Ovary (tissue), 9 donors: Measurements from ENCODE around the gene ADPGK. TPM values are rescaled to one million over a fixed set of nuclear protein-coding genes. Genes with fewer than 3 reads are reported as not detected.

ENCODE experiments used
- DNase-seq, 5 donors: peaks; one replicate each; pipeline ENCODE4 v3.0.0-alpha.2; 2019 to 2020
- H3K27ac ChIP-seq, 2 donors: fragments of 200-600 bp; one replicate each; pipeline versions ENCODE4 v1.5.1 to v1.8.0; 2019 to 2022
- H3K27me3 ChIP-seq: fragments of 200-600 bp; one replicate; pipeline ENCODE4 v1.8.0; 2022
- H3K36me3 ChIP-seq: fragments of 200-600 bp; sonication (generic); one replicate; pipeline ENCODE4 v1.5.1; 2019
- H3K4me1 ChIP-seq: one replicate; pipeline ENCODE4 v1.8.1; 2013; ENCODE audit warnings: mild to moderate bottlenecking, moderate library complexity; ENCODE audit not compliant: insufficient read depth
- H3K4me3 ChIP-seq: fragments of 200-600 bp; sonication (generic); one replicate; pipeline ENCODE4 v1.5.1; 2017
- H3K9me3 ChIP-seq, 2 donors: fragments of 200-600 bp in 1 of 2; sonication (generic) in 1 of 2; one replicate each; pipeline versions ENCODE4 v1.5.1 to v1.8.1; 2013 to 2019; ENCODE audit warnings: mild to moderate bottlenecking in 1 of 2, moderate library complexity in 1 of 2
- EP300 ChIP-seq: sonication (generic); formaldehyde crosslinking; IDR thresholded peaks from one replicate; pipeline ENCODE4 v1.6.1; 2017; ENCODE audit warnings: antibody characterized with exemption
- POLR2A ChIP-seq: fragments of 450-650 bp; IDR thresholded peaks from one replicate; pipeline ENCODE4 v1.6.1; 2017; ENCODE audit warnings: antibody characterized with exemption, mild to moderate bottlenecking, moderate library complexity
- WGBS, 3 donors: extraction: QIAGEN DNeasy Blood & Tissue Kit in 1 of 3; methylation state at CpG; one replicate each; pipeline versions ENCODE4 v1.1.5 to v1.1.7; 2013 to 2017; 5-methylcytosine and 5-hydroxymethylcytosine counted together
- intact Hi-C, 4 donors: fragments of 100-400 bp; cut with DNase I; formaldehyde crosslinking; loops; one replicate each; pipeline versions ENCODE4 v1.11.0 to v1.15.1; 2022 to 2023
- polyA plus RNA-seq, 2 donors: library from polyadenylated mRNA; stranded (reverse); fragments of 200-250 nt in 1 of 2; fragments of 350-450 nt in 1 of 2; fragmentation: Illumina TruSeq in 1 of 2; extraction: RNeasy Lipid Tissue Mini Kit (QIAGEN cat#74804) in 1 of 2; gene quantifications; one replicate each; pipeline ENCODE4 v1.2.3, GENCODE V29; 2013 to 2014
- total RNA-seq, 7 donors: library from RNA; depleted of rRNA in 2 of 7; stranded (reverse); fragments of >200 nt in 2 of 7; fragmentation: NEBNext Ultra II Directional in 3 of 7; extraction: Animal tissue kit (Norgen Biotek cat#: 25700) in 3 of 7; gene quantifications; one replicate each; pipeline versions ENCODE4 v1.1.0 to v1.2.4, GENCODE V29; 2016 to 2023
- TF ChIP-seq, protein P1 (sequence below), 3 donors: fragments of 450-650 bp in 2 of 3; fragments of 200-600 bp in 1 of 3; IDR thresholded peaks; one replicate each; pipeline versions ENCODE4 v1.5.1 to v1.8.0; 2016 to 2022; ENCODE audit warnings: antibody characterized with exemption in 3 of 3, mild to moderate bottlenecking in 1 of 3
- donor health status: DM: no; HTN: no; CAD: no; lungs with moderate emphysema.
- donor health status: DM: no; HTN: no; CAD: no.
- donor health status: Bipolar disorder and iron deficiency.
- donor health status: DM: yes; HTN: yes; CAD: no.
- donor health status: DM: no; HTN: no; CAD: no.
- donor health status: DM: yes; HTN: yes; CAD: no.

The ADPGK gene
- total and polyA plus RNA-seq, 9 donors: 20.3 to 46.1 (median 28.1) TPM

DNA sequence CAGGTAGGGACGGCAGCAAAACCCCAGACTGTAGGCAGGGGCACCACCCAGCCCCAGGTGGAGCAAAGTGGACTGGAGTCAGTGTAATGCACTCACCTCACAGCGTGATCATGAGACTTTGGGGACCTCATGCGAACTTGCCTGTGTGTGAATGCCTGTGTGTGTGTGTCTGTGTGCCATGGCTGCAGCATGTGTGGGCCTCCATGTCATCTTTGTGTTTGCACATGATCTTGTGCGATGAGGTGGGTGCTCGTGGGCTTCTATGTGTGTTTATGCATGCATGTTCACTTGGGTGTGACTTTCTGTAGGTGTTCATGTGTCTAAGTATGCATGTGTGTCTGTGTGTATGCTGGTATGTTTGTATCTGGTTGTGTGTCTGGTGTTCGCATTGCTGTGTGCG, 41.2 kb upstream of the ADPGK start:
- TF ChIP-seq POLR2A (no peak), EP300 (no peak)
- TF ChIP-seq, protein P1, sequence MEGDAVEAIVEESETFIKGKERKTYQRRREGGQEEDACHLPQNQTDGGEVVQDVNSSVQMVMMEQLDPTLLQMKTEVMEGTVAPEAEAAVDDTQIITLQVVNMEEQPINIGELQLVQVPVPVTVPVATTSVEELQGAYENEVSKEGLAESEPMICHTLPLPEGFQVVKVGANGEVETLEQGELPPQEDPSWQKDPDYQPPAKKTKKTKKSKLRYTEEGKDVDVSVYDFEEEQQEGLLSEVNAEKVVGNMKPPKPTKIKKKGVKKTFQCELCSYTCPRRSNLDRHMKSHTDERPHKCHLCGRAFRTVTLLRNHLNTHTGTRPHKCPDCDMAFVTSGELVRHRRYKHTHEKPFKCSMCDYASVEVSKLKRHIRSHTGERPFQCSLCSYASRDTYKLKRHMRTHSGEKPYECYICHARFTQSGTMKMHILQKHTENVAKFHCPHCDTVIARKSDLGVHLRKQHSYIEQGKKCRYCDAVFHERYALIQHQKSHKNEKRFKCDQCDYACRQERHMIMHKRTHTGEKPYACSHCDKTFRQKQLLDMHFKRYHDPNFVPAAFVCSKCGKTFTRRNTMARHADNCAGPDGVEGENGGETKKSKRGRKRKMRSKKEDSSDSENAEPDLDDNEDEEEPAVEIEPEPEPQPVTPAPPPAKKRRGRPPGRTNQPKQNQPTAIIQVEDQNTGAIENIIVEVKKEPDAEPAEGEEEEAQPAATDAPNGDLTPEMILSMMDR (IDR thresholded peaks at IDR 0.05): no peak
- Histone ChIP-seq H3K4me3 (no peak overlapping the region), H3K36me3 (no peaks in the 10 kb centered on the region), H3K9me3 (no peaks in the 10 kb centered on the region), H3K27ac (no peak overlapping the region), H3K4me1 (no peaks in the 10 kb centered on the region), H3K27me3 (no peaks in the 10 kb centered on the region)
- DNase-seq: no peak
- 86 to 91% (median 87%) methylated on average over 7 of the region's 7 CpGs for WGBS, 3 donors
- intact Hi-C loops: no loop called here

DNA sequence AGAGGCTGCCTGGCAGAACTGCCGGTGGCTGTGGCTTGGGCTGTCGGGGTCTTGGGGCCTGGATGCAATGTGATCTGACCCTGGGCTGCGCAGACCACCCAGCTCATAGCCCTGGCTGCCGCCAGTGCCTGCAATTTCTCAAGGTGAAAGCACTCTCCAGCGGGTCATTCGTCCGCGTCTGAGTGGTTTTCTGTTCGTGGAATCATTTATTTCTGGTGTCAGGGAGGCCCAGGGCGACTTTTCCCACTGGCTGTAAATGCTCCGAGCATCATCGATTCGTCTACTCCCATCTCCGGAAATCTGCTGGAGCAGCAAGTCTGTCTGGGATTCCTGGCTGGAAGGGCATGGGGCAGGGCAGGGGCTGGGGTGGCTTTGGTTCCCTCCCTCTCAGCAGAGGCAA, 40.6 kb upstream of the ADPGK start:
- Histone ChIP-seq H3K27ac (no peak overlapping the region), H3K36me3 (no peaks in the 10 kb centered on the region), H3K4me1 (no peaks in the 10 kb centered on the region), H3K27me3 (no peaks in the 10 kb centered on the region), H3K9me3 (no peaks in the 10 kb centered on the region), H3K4me3 (no peak overlapping the region)
- 45 to 73% (median 47%) methylated on average over 14 of the region's 14 CpGs for WGBS, 3 donors
- no peak for TF ChIP-seq POLR2A
- no peak for TF ChIP-seq EP300
- intact Hi-C loops: no loop called here
- DNase-seq: no peak

DNA sequence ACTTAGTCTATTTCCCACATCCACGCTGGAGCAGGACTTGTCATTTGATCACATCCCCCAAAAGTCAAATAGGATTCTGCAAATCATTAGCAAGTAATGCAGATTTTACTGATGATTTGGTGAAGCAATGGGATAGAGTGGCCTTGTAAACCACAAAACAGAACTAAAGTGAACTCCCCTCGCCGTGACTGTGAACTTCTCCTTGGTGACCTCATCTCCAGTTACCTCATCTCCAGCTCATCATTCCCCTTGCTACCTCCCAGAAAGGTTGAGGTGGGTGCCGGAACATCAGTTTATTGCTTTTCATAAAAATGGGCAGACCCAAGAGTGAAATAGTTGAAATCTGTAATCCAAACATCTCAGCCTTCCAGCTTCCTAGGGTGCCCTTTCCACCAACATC, 36.7 kb upstream of the ADPGK start:
- WGBS, 3 donors: 75 to 87% (median 84%) methylated on average over 4 of the region's 4 CpGs
- no peak for DNase-seq

DNA sequence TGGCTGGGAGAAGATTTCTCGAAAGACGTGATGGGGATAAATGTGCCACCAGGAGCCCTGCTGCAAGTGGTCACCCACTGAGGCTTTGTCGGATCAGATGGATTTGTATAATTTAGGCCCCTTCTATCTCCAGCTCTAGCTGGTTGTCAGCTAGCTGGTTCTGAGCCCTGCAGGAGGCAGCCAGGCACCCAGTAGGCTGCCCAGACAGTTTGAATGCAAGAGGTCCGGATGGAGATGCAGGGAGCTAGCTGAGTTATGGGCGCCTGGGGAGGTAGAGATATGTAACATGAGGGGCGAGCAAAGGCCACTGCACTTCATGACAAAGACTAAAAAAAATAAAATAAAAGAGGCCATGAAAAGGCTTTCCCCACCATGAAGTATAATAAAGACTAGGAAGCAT, 35.1 kb upstream of the ADPGK start:
- H3K27ac ChIP-seq: no peak overlapping the region
- 79 to 83% (median 81%) methylated on average over 6 of the region's 6 CpGs for WGBS, 3 donors
- no peak overlapping the region for H3K4me3 ChIP-seq
- intact Hi-C loops: no loop called here
- no peak for DNase-seq
- H3K36me3 ChIP-seq: no peaks in the 10 kb centered on the region
- H3K9me3 ChIP-seq: no peaks in the 10 kb centered on the region
- no peaks in the 10 kb centered on the region for H3K27me3 ChIP-seq
- TF ChIP-seq, protein P1 (IDR thresholded peaks at IDR 0.05): no peak
- H3K4me1 ChIP-seq: no peaks in the 10 kb centered on the region

More for the DNA sequence above, 36.7 kb upstream of the ADPGK start:
- no peaks in the 10 kb centered on the region for H3K27me3 ChIP-seq
- intact Hi-C loops: no loop called here
- no peak overlapping the region for H3K27ac ChIP-seq
- no peaks in the 10 kb centered on the region for H3K4me1 ChIP-seq
- TF ChIP-seq EP300 (no peak), POLR2A (no peak)
- TF ChIP-seq, protein P1 (IDR thresholded peaks at IDR 0.05): no peak
- H3K9me3 ChIP-seq: no peaks in the 10 kb centered on the region
- no peaks in the 10 kb centered on the region for H3K36me3 ChIP-seq
- no peak overlapping the region for H3K4me3 ChIP-seq

DNA sequence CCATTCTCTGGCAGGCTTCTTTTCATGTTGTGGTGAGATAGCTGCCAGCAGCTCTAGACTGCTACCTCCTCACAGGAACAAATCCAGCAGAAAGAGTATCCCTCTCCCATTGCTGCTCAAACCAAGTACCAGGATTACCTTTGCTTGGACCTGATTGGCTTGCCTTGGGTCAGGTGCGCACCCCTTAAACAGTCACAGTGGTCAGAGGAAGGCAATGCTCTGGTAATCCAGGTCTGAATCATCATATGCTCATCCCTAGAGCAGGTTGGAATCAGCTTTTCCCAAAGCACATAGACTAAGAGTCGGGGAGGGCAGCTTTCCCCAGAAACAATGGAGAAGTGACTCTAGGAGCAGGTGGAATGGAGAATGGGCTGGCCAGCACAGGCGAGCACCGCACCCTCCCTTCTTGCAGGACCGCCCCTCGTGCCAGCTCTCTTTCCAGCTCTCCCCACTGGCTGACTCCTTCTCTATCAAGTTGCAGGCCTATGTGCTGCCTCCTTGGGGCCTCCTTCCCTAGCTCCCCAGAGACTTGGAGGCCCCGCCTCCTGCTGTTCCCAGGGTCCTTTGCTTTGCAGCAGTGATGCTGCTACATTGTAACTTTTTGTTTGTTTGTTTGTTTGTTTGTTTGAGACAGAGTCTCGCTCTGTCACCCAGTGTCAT, 29.9 kb upstream of the ADPGK start:
- WGBS, 3 donors: 69 to 84% (median 84%) methylated on average over 8 of the region's 8 CpGs

More for the DNA sequence above, 29.9 kb upstream of the ADPGK start:
- Histone ChIP-seq H3K27ac (no peak overlapping the region), H3K36me3 (no peaks in the 10 kb centered on the region), H3K9me3 (no peaks in the 10 kb centered on the region), H3K4me1 (no peaks in the 10 kb centered on the region), H3K4me3 (no peak overlapping the region), H3K27me3 (no peaks in the 10 kb centered on the region)
- intact Hi-C loops: no loop called here
- DNase-seq: no peak
- TF ChIP-seq POLR2A (no peak), EP300 (no peak)
- TF ChIP-seq, protein P1 (IDR thresholded peaks at IDR 0.05): no peak
